Thymus (tissue), 11 donors: ENCODE data around the gene OR2V2. TPM values are rescaled to one million over a fixed set of nuclear protein-coding genes. Genes with fewer than 3 reads are reported as not detected.

Experiments
- DNase-seq, 9 donors: peaks; one replicate each; pipeline ENCODE4 v3.0.0-alpha.2; 2013; ENCODE audit warnings: low spot score in 9 of 9, low read depth in 6 of 9, missing footprints in 1 of 9
- H3K27ac ChIP-seq, 2 donors: one replicate each; pipeline ENCODE4 v1.5.1; 2013; ENCODE audit warnings: control low read depth in 1 of 2, low read depth in 1 of 2, low read length in 1 of 2, mild to moderate bottlenecking in 1 of 2, moderate library complexity in 1 of 2
- H3K27me3 ChIP-seq, 2 donors: one replicate each; pipeline ENCODE4 v1.5.1; 2013; ENCODE audit warnings: low read length in 1 of 2; ENCODE audit not compliant: control insufficient read depth in 2 of 2, insufficient read depth in 1 of 2
- H3K36me3 ChIP-seq, 2 donors: one replicate each; pipeline ENCODE4 v1.5.1; 2013; ENCODE audit warnings: low read length in 1 of 2, mild to moderate bottlenecking in 1 of 2, moderate library complexity in 1 of 2; ENCODE audit not compliant: control insufficient read depth in 2 of 2, insufficient read depth in 2 of 2
- H3K4me1 ChIP-seq, 2 donors: one replicate each; pipeline ENCODE4 v1.5.1; 2013; ENCODE audit warnings: low read length in 2 of 2; ENCODE audit not compliant: control insufficient read depth in 2 of 2, insufficient read depth in 2 of 2
- H3K4me3 ChIP-seq, 2 donors: one replicate each; pipeline ENCODE4 v1.5.1; 2013; ENCODE audit warnings: low read length in 2 of 2, control low read depth in 1 of 2, mild to moderate bottlenecking in 1 of 2
- H3K9me3 ChIP-seq, 2 donors: one replicate each; pipeline ENCODE4 v1.5.1; 2013; ENCODE audit warnings: low read length in 1 of 2, mild to moderate bottlenecking in 1 of 2; ENCODE audit not compliant: control insufficient read depth in 2 of 2, insufficient read depth in 1 of 2
- WGBS: extraction: QIAGEN DNeasy Blood & Tissue Kit; methylation state at CpG from one replicate; pipeline ENCODE4 v1.1.7; 2013; 5-methylcytosine and 5-hydroxymethylcytosine counted together
- polyA plus RNA-seq: library from polyadenylated mRNA; stranded (reverse); fragments of 200-250 nt; gene quantifications from one replicate; pipeline ENCODE4 v1.2.3, GENCODE V29; 2013
- total RNA-seq: library from RNA; stranded (reverse); fragments of 120-200 nt; gene quantifications from one replicate; pipeline ENCODE4 v1.2.4, GENCODE V29; 2013
- donor health status: healthy.

The OR2V2 gene
- total and polyA plus RNA-seq, 2 donors, result under 0.01 to 0.05 TPM

GRCh38 chr5:181190711-181191525 lies 43.5 kb downstream of the OR2V2 start:
- H3K9me3 ChIP-seq, result peaks cover 0 to 6% of the 10 kb centered on the region in 2 donors
- H3K4me3 ChIP-seq, result peak overlapping the region; percentile 88 to 97
- under 1% methylated on average over 66 of the region's 66 CpGs for WGBS
- DNase-seq, result peak in 3 of 9 donors; percentile 31 to 71 (median 50)
- peaks cover 20 to 49% of the 10 kb centered on the region in 2 donors for H3K4me1 ChIP-seq
- H3K27me3 ChIP-seq, result peaks cover 4 to 69% of the 10 kb centered on the region in 2 donors
- no peaks in the 10 kb centered on the region for H3K36me3 ChIP-seq
- peak overlapping the region; percentile 48 to 87 for H3K27ac ChIP-seq

- Histone ChIP-seq H3K9me3 (peaks cover 0 to 6% of the 10 kb centered on the region in 2 donors), H3K27me3 (peaks cover 4 to 71% of the 10 kb centered on the region in 2 donors), H3K36me3 (no peaks in the 10 kb centered on the region), H3K4me1 (peaks cover 20 to 49% of the 10 kb centered on the region in 2 donors), H3K27ac (peak overlapping the region; percentile 64 to 96), H3K4me3 (peak overlapping the region; percentile 88 to 97)
- WGBS, result under 1% methylated on average over 64 of the region's 64 CpGs
- peak in 8 of 9 donors; percentile 85 to 97 (median 92) for DNase-seq
Measured at GRCh38 chr5:181191526-181192336, 44.3 kb downstream of the OR2V2 start.

- Histone ChIP-seq H3K27me3 (peaks cover 4 to 73% of the 10 kb centered on the region in 2 donors), H3K27ac (peak overlapping the region in 1 of 2 donors; percentile 96), H3K4me1 (peaks cover 20 to 47% of the 10 kb centered on the region in 2 donors), H3K9me3 (peaks cover 0 to 6% of the 10 kb centered on the region in 2 donors), H3K36me3 (no peaks in the 10 kb centered on the region), H3K4me3 (peak overlapping the region; percentile 88 to 97)
- 63% methylated on average over 12 of the region's 12 CpGs for WGBS
- DNase-seq, result no peak
Measured at GRCh38 chr5:181192337-181193046, 45.1 kb downstream of the OR2V2 start.

- Histone ChIP-seq H3K4me1 (peaks cover 20 to 37% of the 10 kb centered on the region in 2 donors), H3K4me3 (no peak overlapping the region), H3K36me3 (no peaks in the 10 kb centered on the region), H3K9me3 (peaks cover 0 to 6% of the 10 kb centered on the region in 2 donors), H3K27ac (no peak overlapping the region), H3K27me3 (peaks cover 4 to 74% of the 10 kb centered on the region in 2 donors)
- WGBS, result 58% methylated on average over 2 of the region's 2 CpGs
- no peak for DNase-seq
Measured at GRCh38 chr5:181193656-181194055, 46.3 kb downstream of the OR2V2 start.

- Histone ChIP-seq H3K4me3 (no peak overlapping the region), H3K36me3 (no peaks in the 10 kb centered on the region), H3K27ac (no peak overlapping the region), H3K4me1 (peaks cover 13 to 27% of the 10 kb centered on the region in 2 donors), H3K9me3 (no peaks in the 10 kb centered on the region), H3K27me3 (peaks cover 10 to 73% of the 10 kb centered on the region in 2 donors)
- 88% methylated on average over 21 of the region's 21 CpGs for WGBS
- DNase-seq, result no peak
Measured at GRCh38 chr5:181194489-181195248, 47.3 kb downstream of the OR2V2 start.

- WGBS, result 91% methylated on average over 45 of the region's 45 CpGs
- Histone ChIP-seq H3K9me3 (no peaks in the 10 kb centered on the region), H3K4me1 (peaks cover 7 to 21% of the 10 kb centered on the region in 2 donors), H3K27me3 (peaks cover 11 to 73% of the 10 kb centered on the region in 2 donors), H3K27ac (no peak overlapping the region), H3K4me3 (no peak overlapping the region), H3K36me3 (no peaks in the 10 kb centered on the region)
- no peak for DNase-seq
Measured at GRCh38 chr5:181195249-181195761, 47.9 kb downstream of the OR2V2 start.

GRCh38 chr5:181197326-181197951 lies 50.1 kb downstream of the OR2V2 start:
- DNase-seq, result no peak
- H3K9me3 ChIP-seq, result no peaks in the 10 kb centered on the region
- H3K36me3 ChIP-seq, result no peaks in the 10 kb centered on the region
- no peak overlapping the region for H3K27ac ChIP-seq
- H3K4me1 ChIP-seq, result peaks cover 3 to 6% of the 10 kb centered on the region in 2 donors
- 85% methylated on average over 8 of the region's 8 CpGs for WGBS
- H3K27me3 ChIP-seq, result peaks cover 29 to 82% of the 10 kb centered on the region in 2 donors
- no peak overlapping the region for H3K4me3 ChIP-seq
